ENCODE data around the gene LRBA.

DNA sequence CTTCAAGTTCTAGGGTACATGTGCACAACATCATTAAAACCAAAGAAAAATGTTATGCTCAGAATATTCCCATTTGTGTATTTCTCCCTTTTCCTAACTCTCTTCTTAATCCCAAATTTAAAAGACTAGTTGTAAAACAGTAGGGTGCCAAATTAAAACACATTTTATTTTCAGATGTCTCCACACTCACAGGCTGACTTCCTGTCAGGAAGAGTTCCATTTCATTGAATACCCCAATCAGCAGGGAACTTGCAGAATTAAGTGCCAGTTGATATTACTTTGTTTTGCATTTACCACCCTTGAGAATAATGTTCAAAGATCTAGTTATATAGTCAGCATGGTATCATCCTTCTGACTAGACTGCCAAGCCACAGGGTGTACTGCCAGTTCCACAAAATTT lies 225.2 kb downstream of the LRBA start:
- TF ChIP-seq, protein P1, sequence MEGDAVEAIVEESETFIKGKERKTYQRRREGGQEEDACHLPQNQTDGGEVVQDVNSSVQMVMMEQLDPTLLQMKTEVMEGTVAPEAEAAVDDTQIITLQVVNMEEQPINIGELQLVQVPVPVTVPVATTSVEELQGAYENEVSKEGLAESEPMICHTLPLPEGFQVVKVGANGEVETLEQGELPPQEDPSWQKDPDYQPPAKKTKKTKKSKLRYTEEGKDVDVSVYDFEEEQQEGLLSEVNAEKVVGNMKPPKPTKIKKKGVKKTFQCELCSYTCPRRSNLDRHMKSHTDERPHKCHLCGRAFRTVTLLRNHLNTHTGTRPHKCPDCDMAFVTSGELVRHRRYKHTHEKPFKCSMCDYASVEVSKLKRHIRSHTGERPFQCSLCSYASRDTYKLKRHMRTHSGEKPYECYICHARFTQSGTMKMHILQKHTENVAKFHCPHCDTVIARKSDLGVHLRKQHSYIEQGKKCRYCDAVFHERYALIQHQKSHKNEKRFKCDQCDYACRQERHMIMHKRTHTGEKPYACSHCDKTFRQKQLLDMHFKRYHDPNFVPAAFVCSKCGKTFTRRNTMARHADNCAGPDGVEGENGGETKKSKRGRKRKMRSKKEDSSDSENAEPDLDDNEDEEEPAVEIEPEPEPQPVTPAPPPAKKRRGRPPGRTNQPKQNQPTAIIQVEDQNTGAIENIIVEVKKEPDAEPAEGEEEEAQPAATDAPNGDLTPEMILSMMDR (IDR thresholded peaks at IDR 0.05; ENCODE audit: low read depth, low read length, poor library complexity, severe bottlenecking) = no peak
- TF ChIP-seq EZH2phosphoT487 (IDR thresholded peaks at IDR 0.05; ENCODE audit: borderline replicate concordance, low read length) = no peak
